ENCODE data around the gene EBI3. TPM values are rescaled to one million over a fixed set of nuclear protein-coding genes. Genes with fewer than 3 reads are reported as not detected.

Gene EBI3
- total RNA-seq, 1 experiment from 2014 or later = 1.2 TPM

GRCh38 chr19:4256563-4256962 lies 27.2 kb downstream of the EBI3 start:
- CTCF ChIA-PET = interaction anchor here (0.5 kb wide), 1 partner anchor 74 kb away, joined by 4 read pairs; no protein-coding TSS in a partner anchor
- H3K4me3 Mint-ChIP-seq (ENCODE audit: low read depth, unreplicated experiment) = no peak overlapping the region
- intact Hi-C loops (cut with micrococcal nuclease; ENCODE audit: unreplicated experiment) = no loop called here
- no peak for DNase-seq
- H3K27me3 Mint-ChIP-seq (ENCODE audit: unreplicated experiment) = no peaks in the 10 kb centered on the region
- H3K36me3 Mint-ChIP-seq (ENCODE audit: insufficient read depth, unreplicated experiment) = peaks cover 26% of the 10 kb centered on the region
- no peak for TF ChIP-seq CTCF (IDR thresholded peaks at IDR 0.05; ENCODE audit: unreplicated experiment)
- no TSS peak for BruUV-seq (replicated peaks)
- H3K9me3 Mint-ChIP-seq (ENCODE audit: low read depth, unreplicated experiment) = no peaks in the 10 kb centered on the region
- H3K27ac Mint-ChIP-seq (ENCODE audit: unreplicated experiment) = no peak overlapping the region
- H3K4me1 Mint-ChIP-seq (ENCODE audit: low read depth, unreplicated experiment) = no peaks in the 10 kb centered on the region

DNA sequence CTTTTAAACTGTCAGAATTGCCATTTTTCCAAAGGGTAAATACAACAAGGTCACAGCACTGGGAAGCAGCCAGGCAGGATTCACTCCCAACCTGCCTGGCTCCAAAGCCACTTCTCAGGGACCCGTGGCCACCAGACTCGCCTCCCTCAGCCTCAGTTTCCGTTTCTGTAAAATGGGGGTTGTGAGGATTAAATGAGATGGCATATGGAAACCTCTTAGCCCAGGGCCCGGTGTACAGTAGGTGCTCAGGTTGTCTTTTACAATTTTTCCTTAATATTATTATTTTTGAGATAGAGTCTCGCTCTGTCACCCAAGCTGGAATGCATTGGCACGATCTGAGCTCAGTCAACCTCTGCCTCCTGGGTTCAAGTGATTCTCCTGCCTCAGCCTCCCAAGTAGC lies 27.7 kb downstream of the EBI3 start:
- H3K27ac Mint-ChIP-seq (ENCODE audit: unreplicated experiment) = no peak overlapping the region
- no peaks in the 10 kb centered on the region for H3K9me3 Mint-ChIP-seq (ENCODE audit: low read depth, unreplicated experiment)
- intact Hi-C loops (cut with micrococcal nuclease; ENCODE audit: unreplicated experiment) = no loop called here
- BruUV-seq (replicated peaks) = no TSS peak
- no peak for TF ChIP-seq CTCF (IDR thresholded peaks at IDR 0.05; ENCODE audit: unreplicated experiment)
- no peak overlapping the region for H3K4me3 Mint-ChIP-seq (ENCODE audit: low read depth, unreplicated experiment)
- H3K36me3 Mint-ChIP-seq (ENCODE audit: insufficient read depth, unreplicated experiment) = peaks cover 30% of the 10 kb centered on the region
- no peaks in the 10 kb centered on the region for H3K4me1 Mint-ChIP-seq (ENCODE audit: low read depth, unreplicated experiment)
- CTCF ChIA-PET = interaction anchor here (0.5 kb wide), 1 partner anchor 74 kb away, joined by 4 read pairs; no protein-coding TSS in a partner anchor
- H3K27me3 Mint-ChIP-seq (ENCODE audit: unreplicated experiment) = no peaks in the 10 kb centered on the region
- no peak for DNase-seq

- no peak for TF ChIP-seq CTCF (IDR thresholded peaks at IDR 0.05; ENCODE audit: unreplicated experiment)
- Mint-ChIP-seq H3K4me3 (ENCODE audit: low read depth, unreplicated experiment) (no peak overlapping the region), H3K27ac (ENCODE audit: unreplicated experiment) (no peak overlapping the region), H3K4me1 (ENCODE audit: low read depth, unreplicated experiment) (no peaks in the 10 kb centered on the region), H3K9me3 (ENCODE audit: low read depth, unreplicated experiment) (no peaks in the 10 kb centered on the region), H3K27me3 (ENCODE audit: unreplicated experiment) (no peaks in the 10 kb centered on the region), H3K36me3 (ENCODE audit: insufficient read depth, unreplicated experiment) (peaks cover 32% of the 10 kb centered on the region)
- CTCF ChIA-PET = no interaction called here
- intact Hi-C loops (cut with micrococcal nuclease; ENCODE audit: unreplicated experiment) = no loop called here
- BruUV-seq (replicated peaks) = no TSS peak
- DNase-seq = no peak
These were observed 28.9 kb downstream of the EBI3 start for GRCh38 chr19:4258181-4258580.

GRCh38 chr19:4260613-4261191 lies 31.4 kb downstream of the EBI3 start:
- DNase-seq = no peak
- CTCF ChIA-PET = no interaction called here
- Mint-ChIP-seq H3K4me1 (ENCODE audit: low read depth, unreplicated experiment) (no peaks in the 10 kb centered on the region), H3K36me3 (ENCODE audit: insufficient read depth, unreplicated experiment) (peaks cover 33% of the 10 kb centered on the region), H3K9me3 (ENCODE audit: low read depth, unreplicated experiment) (no peaks in the 10 kb centered on the region), H3K27me3 (ENCODE audit: unreplicated experiment) (no peaks in the 10 kb centered on the region), H3K4me3 (ENCODE audit: low read depth, unreplicated experiment) (no peak overlapping the region), H3K27ac (ENCODE audit: unreplicated experiment) (no peak overlapping the region)
- no TSS peak for BruUV-seq (replicated peaks)
- TF ChIP-seq CTCF (IDR thresholded peaks at IDR 0.05; ENCODE audit: unreplicated experiment) = no peak
- intact Hi-C loops (cut with micrococcal nuclease; ENCODE audit: unreplicated experiment) = no loop called here
